Activated CD4-positive, alpha-beta T cell treated with anti-CD3 and anti-CD28 coated beads, Interleukin-2, amount 10 ng/mL, durations not matched to agents 24 days and 14 days (primary cell): Measurements from ENCODE around the gene XYLB. TPM values are rescaled to one million over a fixed set of nuclear protein-coding genes. Genes with fewer than 3 reads are reported as not detected.
"Not testable (repeated sequence)": the region's sequence is repeated elsewhere in the genome, so short reads cannot be mapped to it uniquely, and the experiment has no call there.

Source experiments
- DNase-seq: peaks from one replicate; pipeline ENCODE4 v3.0.0; 2022
- H3K27ac Mint-ChIP-seq: one replicate; pipeline ENCODE4 v1.8.0; 2022; ENCODE audit warnings: mild to moderate bottlenecking, mixed read lengths
- H3K27me3 Mint-ChIP-seq: one replicate; pipeline ENCODE4 v1.8.0; 2022; ENCODE audit warnings: mixed read lengths
- H3K36me3 Mint-ChIP-seq: one replicate; pipeline ENCODE4 v1.8.0; 2022; ENCODE audit warnings: low read depth, mild to moderate bottlenecking, mixed read lengths
- H3K4me1 Mint-ChIP-seq: one replicate; pipeline ENCODE4 v1.8.0; 2021; ENCODE audit warnings: mixed read lengths
- H3K4me3 Mint-ChIP-seq: one replicate; pipeline ENCODE4 v1.8.0; 2022; ENCODE audit warnings: mild to moderate bottlenecking, moderate library complexity, mixed read lengths
- H3K9me3 Mint-ChIP-seq: one replicate; pipeline ENCODE4 v1.8.0; 2021; ENCODE audit warnings: mixed read lengths
- intact Hi-C: fragments of 100-400 bp; cut with micrococcal nuclease; formaldehyde crosslinking; loops from one replicate; pipeline ENCODE4 v1.15.1; 2023
- total RNA-seq: library from RNA; stranded (reverse); gene quantifications from 2 replicates; pipeline ENCODE4 v1.2.3, GENCODE V29; 2022

XYLB gene
- total RNA-seq, 1 donor from 2014 or later: 11.6 TPM

- H3K4me3 Mint-ChIP-seq: no peak overlapping the region
- DNase-seq: peak; percentile 40
- no peaks in the 10 kb centered on the region for H3K27me3 Mint-ChIP-seq
- intact Hi-C loops: no loop called here
- H3K36me3 Mint-ChIP-seq: peaks cover 27% of the 10 kb centered on the region
- no peak overlapping the region for H3K27ac Mint-ChIP-seq
- H3K4me1 Mint-ChIP-seq: no peaks in the 10 kb centered on the region
- H3K9me3 Mint-ChIP-seq: peaks cover 6% of the 10 kb centered on the region
Measured at GRCh38 chr3:38404286-38404685, 57.7 kb downstream of the XYLB start.

DNA sequence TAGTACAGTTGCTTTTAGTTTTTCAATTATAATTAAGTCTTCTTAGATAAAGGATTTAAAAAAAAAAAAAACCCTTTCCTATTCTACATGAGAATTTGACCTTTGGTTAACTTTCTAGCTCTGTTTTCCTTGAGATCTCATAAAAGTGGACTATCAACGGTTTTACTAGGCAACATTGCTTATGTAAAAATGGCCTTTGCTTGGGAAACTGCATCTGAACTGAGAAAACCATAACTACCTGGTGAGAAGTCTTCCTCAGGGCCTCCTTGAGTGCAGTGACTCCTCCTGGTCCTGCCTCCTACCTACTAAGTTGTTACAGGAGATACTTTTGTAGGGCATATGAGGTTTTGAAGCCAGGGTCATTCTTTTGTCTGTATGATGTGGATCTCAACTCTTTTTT is 65.0 kb downstream of the XYLB start:
- Mint-ChIP-seq H3K4me3 (no peak overlapping the region), H3K36me3 (no peaks in the 10 kb centered on the region), H3K27ac (no peak overlapping the region), H3K27me3 (no peaks in the 10 kb centered on the region), H3K9me3 (peaks cover 16% of the 10 kb centered on the region), H3K4me1 (no peaks in the 10 kb centered on the region)
- peak; percentile 10 for DNase-seq
- intact Hi-C loops: no loop called here

DNA sequence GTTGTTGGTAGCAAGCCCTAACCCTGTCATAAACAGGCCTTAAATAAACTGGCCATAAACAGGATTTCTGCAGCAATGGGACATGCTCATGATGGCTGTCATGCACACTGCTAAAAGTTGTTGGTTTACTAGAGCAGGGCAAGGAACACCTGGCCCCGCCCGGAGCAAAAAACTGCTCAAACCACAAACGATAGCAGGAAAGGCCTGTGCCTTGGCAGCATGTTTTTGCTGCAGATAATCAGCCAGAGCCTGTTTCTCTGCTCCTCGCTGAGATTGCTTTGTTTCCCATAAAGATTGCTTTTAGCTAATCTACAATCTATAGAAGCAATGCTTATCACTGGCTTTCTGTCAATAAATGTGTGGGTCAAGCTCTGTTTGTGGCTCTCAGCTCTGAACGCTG is 74.2 kb downstream of the XYLB start:
- H3K9me3 Mint-ChIP-seq, H3K27me3 Mint-ChIP-seq, intact Hi-C loops, H3K36me3 Mint-ChIP-seq, H3K4me3 Mint-ChIP-seq, H3K27ac Mint-ChIP-seq: not testable (repeated sequence)
- DNase-seq: peak; percentile 65
- peaks cover 19% of the 10 kb centered on the region for H3K4me1 Mint-ChIP-seq

DNA sequence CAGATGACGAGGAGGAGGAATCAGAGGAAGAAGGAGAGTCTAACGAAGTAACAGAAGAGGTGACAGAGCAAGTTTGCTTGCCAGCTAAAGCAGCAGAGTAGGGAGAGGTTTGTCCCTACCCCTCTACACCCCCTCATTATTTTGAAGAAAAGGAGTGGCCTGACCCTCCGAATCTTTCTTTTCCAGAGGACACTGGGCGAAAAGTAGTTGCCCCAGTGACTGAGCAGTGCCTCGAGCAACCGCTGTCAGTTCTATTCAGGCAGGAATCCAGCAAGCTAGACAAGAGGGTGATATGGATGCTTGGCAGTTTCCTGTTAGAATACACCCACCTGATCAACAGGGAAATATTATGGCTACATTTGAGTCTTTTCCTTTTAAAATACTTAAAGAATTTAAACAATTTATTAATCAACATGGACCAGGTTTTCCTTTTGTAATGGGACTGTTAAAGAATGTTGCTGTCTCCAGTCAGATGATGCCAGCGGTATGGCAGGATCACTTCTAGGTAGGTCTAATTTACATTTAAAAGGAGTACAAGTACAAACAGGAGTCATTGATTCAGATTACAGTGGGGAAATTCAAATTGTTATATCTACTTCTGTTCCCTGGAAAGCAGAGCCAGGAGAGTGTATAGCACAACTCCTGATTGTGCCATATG is 75.2 kb downstream of the XYLB start:
- peaks cover 3% of the 10 kb centered on the region for H3K27me3 Mint-ChIP-seq
- peaks cover 5% of the 10 kb centered on the region for H3K9me3 Mint-ChIP-seq
- no peaks in the 10 kb centered on the region for H3K36me3 Mint-ChIP-seq
- no peak overlapping the region for H3K27ac Mint-ChIP-seq
- DNase-seq: no peak
- H3K4me3 Mint-ChIP-seq: no peak overlapping the region
- intact Hi-C loops: no loop called here
- peaks cover 25% of the 10 kb centered on the region for H3K4me1 Mint-ChIP-seq

GRCh38 chr3:38426798-38427426 is 80.3 kb downstream of the XYLB start:
- H3K27me3 Mint-ChIP-seq, intact Hi-C loops, H3K36me3 Mint-ChIP-seq, H3K27ac Mint-ChIP-seq: not testable (repeated sequence)
- Mint-ChIP-seq H3K9me3 (peaks cover 17% of the 10 kb centered on the region), H3K4me1 (peaks cover 25% of the 10 kb centered on the region), H3K4me3 (peak overlapping the region; percentile 62)
- peak; percentile 82 for DNase-seq

GRCh38 chr3:38432871-38433658 is 86.5 kb downstream of the XYLB start:
- DNase-seq, H3K4me1 Mint-ChIP-seq, H3K27ac Mint-ChIP-seq, H3K27me3 Mint-ChIP-seq, H3K4me3 Mint-ChIP-seq, intact Hi-C loops: not testable (repeated sequence)
- peaks cover 22% of the 10 kb centered on the region for H3K9me3 Mint-ChIP-seq
- H3K36me3 Mint-ChIP-seq: peaks cover 21% of the 10 kb centered on the region

- H3K4me1 Mint-ChIP-seq, DNase-seq, intact Hi-C loops, H3K27ac Mint-ChIP-seq, H3K4me3 Mint-ChIP-seq, H3K27me3 Mint-ChIP-seq: not testable (repeated sequence)
- peaks cover 22% of the 10 kb centered on the region for H3K9me3 Mint-ChIP-seq
- peaks cover 21% of the 10 kb centered on the region for H3K36me3 Mint-ChIP-seq
Measured at GRCh38 chr3:38433661-38434060, 87.1 kb downstream of the XYLB start.

DNA sequence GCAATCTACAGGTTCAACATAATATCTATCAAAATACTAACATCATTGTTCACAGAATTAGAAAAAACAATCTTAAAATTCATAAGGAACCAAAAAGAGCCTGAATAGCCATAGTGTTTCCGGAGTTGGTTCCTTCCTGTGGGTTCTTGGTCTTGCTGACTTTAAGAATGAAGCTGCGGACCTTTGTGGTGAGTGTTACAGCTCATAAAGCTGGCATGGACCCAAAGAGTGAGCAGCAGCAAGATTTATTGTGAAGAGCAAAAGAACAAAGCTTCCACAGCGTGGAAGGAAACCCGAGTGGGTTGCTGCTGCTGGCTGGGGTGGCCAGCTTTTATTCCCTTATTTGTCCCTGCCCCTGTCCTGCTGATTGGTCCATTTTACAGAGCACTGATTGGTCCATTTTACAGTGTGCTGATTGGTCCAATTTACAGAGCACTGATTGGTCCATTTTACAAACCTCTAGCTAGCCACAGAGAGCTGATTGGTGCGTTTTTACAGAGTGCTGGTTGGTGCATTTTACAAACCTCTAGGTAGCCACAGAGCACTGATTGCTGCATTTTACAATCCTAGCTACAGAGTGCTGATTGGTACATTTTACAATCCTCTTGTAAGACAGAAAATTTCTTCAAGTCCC is 92.0 kb downstream of the XYLB start:
- DNase-seq, H3K4me1 Mint-ChIP-seq, H3K27me3 Mint-ChIP-seq, intact Hi-C loops, H3K27ac Mint-ChIP-seq, H3K4me3 Mint-ChIP-seq, H3K36me3 Mint-ChIP-seq: not testable (repeated sequence)
- peaks cover 10% of the 10 kb centered on the region for H3K9me3 Mint-ChIP-seq

- H3K4me3 Mint-ChIP-seq, H3K36me3 Mint-ChIP-seq, intact Hi-C loops, H3K27ac Mint-ChIP-seq, H3K27me3 Mint-ChIP-seq, H3K4me1 Mint-ChIP-seq, DNase-seq, H3K9me3 Mint-ChIP-seq: not testable (repeated sequence)
Measured at GRCh38 chr3:38443205-38443604, 96.6 kb downstream of the XYLB start.

GRCh38 chr3:38446085-38446686 is 99.6 kb downstream of the XYLB start:
- H3K36me3 Mint-ChIP-seq: peaks cover 5% of the 10 kb centered on the region
- no peak for DNase-seq
- intact Hi-C loops: no loop called here
- H3K4me3 Mint-ChIP-seq: no peak overlapping the region
- peaks cover 3% of the 10 kb centered on the region for H3K4me1 Mint-ChIP-seq
- H3K27me3 Mint-ChIP-seq: peaks cover 18% of the 10 kb centered on the region
- peaks cover 12% of the 10 kb centered on the region for H3K9me3 Mint-ChIP-seq
- H3K27ac Mint-ChIP-seq: no peak overlapping the region

DNA sequence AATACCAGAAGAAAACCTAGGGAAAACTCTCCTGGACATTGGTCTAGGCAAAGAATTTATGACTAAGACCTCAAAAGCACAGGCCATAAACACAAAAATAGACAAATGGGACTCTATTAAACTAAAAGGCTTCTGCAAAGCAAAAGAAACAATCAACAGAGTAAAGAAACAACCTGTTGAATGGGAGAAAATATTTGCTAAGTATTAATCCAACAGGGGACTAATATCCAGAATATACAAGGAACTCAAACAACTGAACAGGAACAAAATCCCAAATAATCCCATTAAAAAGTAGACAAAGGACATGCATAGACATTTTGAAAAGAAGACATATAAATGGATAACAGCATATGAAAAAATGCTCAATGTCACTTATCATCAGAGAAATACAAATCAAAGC is 100.2 kb downstream of the XYLB start:
- H3K36me3 Mint-ChIP-seq: peaks cover 5% of the 10 kb centered on the region
- intact Hi-C loops: no loop called here
- H3K27me3 Mint-ChIP-seq: peaks cover 18% of the 10 kb centered on the region
- peaks cover 6% of the 10 kb centered on the region for H3K4me1 Mint-ChIP-seq
- H3K9me3 Mint-ChIP-seq: peaks cover 17% of the 10 kb centered on the region
- H3K4me3 Mint-ChIP-seq: no peak overlapping the region
- no peak overlapping the region for H3K27ac Mint-ChIP-seq
- no peak for DNase-seq

GRCh38 chr3:38450853-38451252 is 104.3 kb downstream of the XYLB start:
- DNase-seq: no peak
- H3K4me3 Mint-ChIP-seq: no peak overlapping the region
- peaks cover 24% of the 10 kb centered on the region for H3K27me3 Mint-ChIP-seq
- H3K27ac Mint-ChIP-seq: no peak overlapping the region
- peaks cover 12% of the 10 kb centered on the region for H3K4me1 Mint-ChIP-seq
- intact Hi-C loops: loop anchor here (10.0 kb wide), 1 partner anchor 286 kb away; the partner anchor contains the start of gene OXSR1
- peaks cover 5% of the 10 kb centered on the region for H3K36me3 Mint-ChIP-seq
- H3K9me3 Mint-ChIP-seq: peaks cover 17% of the 10 kb centered on the region

DNA sequence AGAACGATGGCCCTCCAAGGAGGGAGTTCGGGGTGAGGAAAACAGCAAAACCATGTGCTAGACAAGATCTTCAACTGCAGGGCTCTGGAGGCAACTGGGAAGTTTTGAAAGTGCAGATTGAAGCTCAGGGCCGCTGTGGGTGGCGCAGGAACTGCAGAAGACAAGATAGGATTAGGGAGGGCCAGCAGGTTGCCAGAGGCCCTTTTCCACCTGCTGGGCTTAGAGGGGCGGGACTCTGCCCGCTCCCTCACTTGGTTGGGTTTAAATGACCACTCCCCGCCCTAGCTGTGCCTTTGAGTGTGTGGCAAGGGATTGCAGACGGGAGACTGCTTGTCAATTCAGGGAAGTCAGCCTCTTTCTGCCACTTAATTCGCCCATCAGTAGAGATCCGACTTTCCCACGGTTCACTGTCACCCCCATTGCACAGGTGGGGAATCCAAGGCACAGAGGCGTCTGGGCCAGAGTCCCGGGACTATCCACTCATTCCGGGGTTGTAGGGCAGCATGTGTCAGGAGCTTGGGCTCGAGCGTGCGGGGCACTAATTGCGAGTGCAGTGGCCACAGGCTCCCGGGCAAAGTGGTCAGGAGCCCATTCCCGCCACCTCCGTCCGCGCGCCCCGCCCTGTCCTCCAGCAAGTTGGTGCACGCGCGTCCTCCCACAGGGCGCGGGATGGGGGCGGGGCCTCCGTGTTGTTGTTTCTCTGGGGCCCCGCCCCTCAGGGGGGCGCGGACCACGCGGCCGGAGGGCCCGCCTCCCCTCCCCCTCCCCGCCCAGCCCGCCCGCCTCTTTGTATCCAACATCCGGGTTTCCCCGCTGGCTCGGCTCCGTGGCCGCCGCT is 106.7 kb downstream of the XYLB start, which contains the start of gene ACVR2B:
ACVR2B (plus strand) TSS at position 816 of the 838 bp plus-strand sequence. CDS start 433 bp downstream, outside the sequence.
- H3K27me3 Mint-ChIP-seq: peaks cover 24% of the 10 kb centered on the region
- H3K4me3 Mint-ChIP-seq: peak within 1 kb of the TSS; percentile 99
- DNase-seq: peak; percentile 93
- peaks cover 19% of the 10 kb centered on the region for H3K4me1 Mint-ChIP-seq
- intact Hi-C loops: loop anchor here (1.0 to 10.0 kb wide), 3 partner anchors 43 to 316 kb away; partner anchors contain the start of genes ACAA1, EXOG and OXSR1
- peak within 1 kb of the TSS; percentile 92 for H3K27ac Mint-ChIP-seq
- H3K9me3 Mint-ChIP-seq: peaks cover 17% of the 10 kb centered on the region
- peaks cover 5% of the 10 kb centered on the region for H3K36me3 Mint-ChIP-seq
